Activated CD4-positive, alpha-beta T cell treated with anti-CD3 and anti-CD28 coated beads for 24 hours (primary cell): Measurements from ENCODE around the gene TRAK1.
"Not testable (repeated sequence)": the region's sequence is repeated elsewhere in the genome, so short reads cannot be mapped to it uniquely, and the experiment has no call there.

Experiments
- DNase-seq, 2 donors: peaks; one replicate each; pipeline ENCODE4 v3.0.0-alpha.2; 2020; ENCODE audit warnings: low read depth in 2 of 2

TRAK1 gene

GRCh38 chr3:42096796-42097565 lies 5.8 kb downstream of the TRAK1 start:
- peak in 1 of 2 donors; percentile 14 for DNase-seq

GRCh38 chr3:42097566-42097946 lies 6.4 kb downstream of the TRAK1 start:
- no peak for DNase-seq

GRCh38 chr3:42098171-42098570 lies 7.0 kb downstream of the TRAK1 start:
- DNase-seq, result no peak

- DNase-seq, result no peak
Measured at GRCh38 chr3:42099020-42099765, 8.0 kb downstream of the TRAK1 start.

- DNase-seq, result no peak
Measured at GRCh38 chr3:42101048-42101447, 9.9 kb downstream of the TRAK1 start.

- no peak for DNase-seq
Measured at GRCh38 chr3:42101481-42101880, 10.3 kb downstream of the TRAK1 start.

- DNase-seq, result no peak
Measured at GRCh38 chr3:42102571-42102970, 11.4 kb downstream of the TRAK1 start.

GRCh38 chr3:42103921-42104665 lies 12.9 kb downstream of the TRAK1 start:
- not testable (repeated sequence) for DNase-seq

- DNase-seq, result not testable (repeated sequence)
Measured at GRCh38 chr3:42105994-42106393, 14.8 kb downstream of the TRAK1 start.

GRCh38 chr3:42106646-42107045 lies 15.5 kb downstream of the TRAK1 start:
- no peak for DNase-seq

GRCh38 chr3:42110631-42111030 lies 19.5 kb downstream of the TRAK1 start:
- no peak for DNase-seq

GRCh38 chr3:42114130-42114725 lies 23.1 kb downstream of the TRAK1 start:
- no peak for DNase-seq

- no peak for DNase-seq
Measured at GRCh38 chr3:42115215-42115614, 24.1 kb downstream of the TRAK1 start.

GRCh38 chr3:42115946-42116345 lies 24.8 kb downstream of the TRAK1 start:
- no peak for DNase-seq

- no peak for DNase-seq
Measured at GRCh38 chr3:42116466-42116865, 25.3 kb downstream of the TRAK1 start.

- no peak for DNase-seq
Measured at GRCh38 chr3:42117175-42118008, 26.2 kb downstream of the TRAK1 start.

GRCh38 chr3:42118762-42119361 lies 27.7 kb downstream of the TRAK1 start:
- DNase-seq, result no peak

GRCh38 chr3:42119561-42120355 lies 28.6 kb downstream of the TRAK1 start:
- no peak for DNase-seq

- DNase-seq, result no peak
Measured at GRCh38 chr3:42120866-42121265, 29.7 kb downstream of the TRAK1 start.
